Measurements from ENCODE around the gene INPP1.

DNA sequence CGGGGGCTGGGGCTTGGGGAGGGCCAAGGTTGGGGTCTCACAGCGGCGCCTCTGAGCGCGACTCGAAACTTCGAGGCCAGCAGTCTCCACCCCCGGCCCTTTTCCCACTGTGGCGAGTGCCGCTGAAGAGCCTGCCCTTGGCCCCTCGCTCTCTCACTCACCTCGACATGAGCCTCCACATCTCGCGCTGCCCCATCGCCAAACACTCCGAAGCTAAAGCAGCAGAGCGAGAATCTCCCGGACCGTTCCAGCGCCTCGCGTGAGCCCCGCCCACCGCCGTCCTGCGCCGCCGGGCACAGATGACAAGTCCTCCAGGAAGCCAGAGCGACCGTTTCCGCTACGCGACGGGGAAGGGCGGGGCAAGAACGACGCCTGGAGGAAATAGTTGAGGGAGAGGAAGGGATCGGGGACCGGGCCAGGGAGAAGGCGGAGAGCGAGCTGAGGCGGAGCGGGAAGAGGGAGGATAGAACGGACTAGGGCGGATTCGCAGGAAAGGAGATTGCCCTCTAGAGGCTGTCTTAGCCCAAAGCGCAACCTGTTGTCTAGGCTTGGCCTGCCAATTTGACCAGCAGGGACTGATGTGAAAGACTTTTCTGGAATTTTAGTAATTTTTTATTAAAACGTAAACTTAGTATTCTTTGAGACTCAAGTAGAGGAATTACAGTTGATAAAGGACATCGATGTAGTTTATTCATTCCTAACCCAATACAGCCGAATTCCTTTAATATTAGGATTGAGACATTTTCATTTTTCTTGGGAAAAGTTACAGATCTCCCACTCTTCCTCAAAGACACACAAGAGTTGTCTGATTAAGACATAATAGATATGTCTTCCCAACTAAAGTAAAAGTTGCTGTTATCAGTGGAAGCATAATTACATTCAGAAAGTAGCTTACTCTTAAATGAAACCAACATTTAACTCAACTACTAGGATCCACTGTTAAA lies 23.6 kb upstream of the INPP1 start, which contains the start of gene HIBCH:
- TF ChIP-seq, protein P1, sequence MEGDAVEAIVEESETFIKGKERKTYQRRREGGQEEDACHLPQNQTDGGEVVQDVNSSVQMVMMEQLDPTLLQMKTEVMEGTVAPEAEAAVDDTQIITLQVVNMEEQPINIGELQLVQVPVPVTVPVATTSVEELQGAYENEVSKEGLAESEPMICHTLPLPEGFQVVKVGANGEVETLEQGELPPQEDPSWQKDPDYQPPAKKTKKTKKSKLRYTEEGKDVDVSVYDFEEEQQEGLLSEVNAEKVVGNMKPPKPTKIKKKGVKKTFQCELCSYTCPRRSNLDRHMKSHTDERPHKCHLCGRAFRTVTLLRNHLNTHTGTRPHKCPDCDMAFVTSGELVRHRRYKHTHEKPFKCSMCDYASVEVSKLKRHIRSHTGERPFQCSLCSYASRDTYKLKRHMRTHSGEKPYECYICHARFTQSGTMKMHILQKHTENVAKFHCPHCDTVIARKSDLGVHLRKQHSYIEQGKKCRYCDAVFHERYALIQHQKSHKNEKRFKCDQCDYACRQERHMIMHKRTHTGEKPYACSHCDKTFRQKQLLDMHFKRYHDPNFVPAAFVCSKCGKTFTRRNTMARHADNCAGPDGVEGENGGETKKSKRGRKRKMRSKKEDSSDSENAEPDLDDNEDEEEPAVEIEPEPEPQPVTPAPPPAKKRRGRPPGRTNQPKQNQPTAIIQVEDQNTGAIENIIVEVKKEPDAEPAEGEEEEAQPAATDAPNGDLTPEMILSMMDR (IDR thresholded peaks at IDR 0.05; ENCODE audit: low read length): peak; percentile 71
- TF ChIP-seq EZH2phosphoT487 (IDR thresholded peaks at IDR 0.05; ENCODE audit: low read length): no peak

All from MM.1S (cell line).